HuH-7 (cell line): ENCODE results near the gene TPCN1.

ENCODE experiments used
- DNase-seq: peaks from one replicate; pipeline ENCODE4 v3.0.0; 2011; ENCODE audit warnings: low spot score

Gene TPCN1

DNA sequence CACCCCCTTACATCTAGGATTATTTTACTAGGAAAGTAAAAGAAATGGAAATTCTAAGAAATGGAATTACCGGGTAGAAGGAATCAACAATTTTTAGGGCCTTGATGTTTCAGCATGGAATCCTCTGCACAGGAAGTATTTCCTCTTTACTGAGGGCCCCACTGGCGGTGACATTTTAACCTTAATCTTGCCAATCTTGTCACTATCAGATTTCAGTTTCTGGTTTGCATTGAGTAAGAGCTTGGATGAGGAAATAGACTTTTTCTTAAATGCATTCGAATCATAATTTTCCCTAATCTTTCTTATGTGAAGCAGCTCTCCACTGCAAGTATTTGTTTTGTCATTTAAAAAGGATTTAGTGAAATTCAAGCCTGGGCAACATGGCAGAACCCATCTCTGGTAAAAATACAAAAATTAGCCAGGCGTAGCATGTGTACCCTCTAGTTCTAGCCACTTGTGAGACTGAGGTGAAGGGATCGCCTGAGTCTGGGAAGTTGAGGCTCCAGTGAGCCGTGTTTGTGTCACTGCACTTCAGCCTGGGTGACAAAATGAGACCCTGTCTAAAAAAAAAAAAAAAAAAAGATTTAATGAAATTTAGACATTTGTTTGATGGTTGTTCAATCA, 40.7 kb downstream of the TPCN1 start:
- DNase-seq = no peak

DNA sequence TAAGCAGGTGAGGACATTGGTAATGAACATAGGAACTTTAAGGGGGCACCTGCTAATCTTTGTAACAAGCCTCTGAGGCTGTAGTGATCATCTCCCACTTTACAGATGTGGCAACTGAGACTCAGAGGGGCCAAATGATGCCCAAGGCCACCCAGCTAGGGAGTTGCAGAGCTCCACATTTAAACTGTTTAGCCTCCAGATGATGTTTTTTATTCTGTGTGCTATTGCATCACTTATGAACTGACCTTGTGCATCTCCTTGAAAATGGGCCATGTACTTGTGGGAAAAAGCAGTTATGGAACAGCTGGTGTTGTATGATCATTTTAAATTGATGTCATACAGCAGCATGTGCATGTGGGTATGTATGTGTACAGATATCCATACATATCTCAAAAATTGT, 41.4 kb downstream of the TPCN1 start:
- DNase-seq = no peak

DNA sequence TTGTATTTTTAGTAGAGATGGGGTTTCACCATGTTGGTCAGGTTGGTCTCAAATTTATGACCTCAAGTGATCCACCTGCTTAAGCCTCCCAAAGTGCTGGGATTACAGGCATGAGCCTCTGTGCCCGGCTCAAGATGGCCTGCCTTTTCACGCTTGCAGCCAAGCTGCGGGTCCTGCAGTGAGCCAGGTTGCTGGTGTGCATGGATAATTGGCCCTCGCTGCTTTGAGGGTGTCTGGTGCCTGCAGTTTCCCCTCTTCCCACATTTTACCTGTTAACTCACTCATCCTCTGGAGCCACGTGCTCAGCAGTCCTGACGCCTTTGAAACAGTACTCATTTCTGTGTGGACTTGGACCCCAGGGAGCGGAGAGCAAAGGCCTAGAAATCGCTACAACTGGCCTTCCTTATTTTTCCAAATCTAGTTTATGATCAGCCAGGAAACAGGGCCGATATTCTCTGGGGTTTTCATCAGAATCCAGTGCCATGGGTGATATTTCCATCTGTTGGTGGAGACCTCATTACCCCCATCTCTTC, 42.2 kb downstream of the TPCN1 start:
- no peak for DNase-seq

DNA sequence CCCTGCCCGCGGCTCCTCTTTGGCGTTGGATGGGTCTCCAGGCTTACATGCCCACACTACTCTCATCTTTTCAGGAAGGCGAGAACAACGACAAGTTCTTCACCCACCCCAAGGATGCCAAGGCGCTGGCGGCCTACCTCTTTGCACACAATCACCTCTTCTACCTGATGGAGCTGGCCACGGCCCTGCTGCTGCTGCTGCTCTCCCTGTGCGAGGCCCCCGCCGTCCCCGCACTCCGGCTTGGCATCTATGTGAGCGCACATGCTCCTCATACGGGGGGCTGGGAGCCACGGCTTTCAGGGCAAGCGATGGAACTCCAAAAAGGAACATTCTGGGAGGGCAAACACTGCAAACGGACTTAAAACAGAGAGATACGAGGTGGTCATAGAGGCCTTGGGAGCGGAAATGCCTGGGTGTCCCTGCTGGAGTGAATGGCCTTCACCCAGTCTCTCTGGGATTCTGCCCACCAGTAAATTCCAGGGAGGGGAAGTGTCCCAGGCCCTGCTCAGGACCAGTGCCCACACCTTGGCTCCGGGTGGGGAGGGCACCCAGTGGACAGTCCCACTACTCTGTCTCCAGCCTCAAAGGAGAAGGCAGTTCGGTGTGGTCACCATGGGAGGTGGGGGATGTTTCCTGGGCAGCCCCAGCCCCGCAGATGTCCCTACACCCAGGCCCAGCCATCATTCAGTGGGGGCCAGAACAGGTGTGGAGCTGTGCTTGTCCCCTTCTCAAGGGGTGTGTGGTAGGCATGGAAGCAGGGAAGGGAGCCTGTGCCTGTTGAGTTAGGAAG, 45.0 kb downstream of the TPCN1 start:
- DNase-seq = no peak

DNA sequence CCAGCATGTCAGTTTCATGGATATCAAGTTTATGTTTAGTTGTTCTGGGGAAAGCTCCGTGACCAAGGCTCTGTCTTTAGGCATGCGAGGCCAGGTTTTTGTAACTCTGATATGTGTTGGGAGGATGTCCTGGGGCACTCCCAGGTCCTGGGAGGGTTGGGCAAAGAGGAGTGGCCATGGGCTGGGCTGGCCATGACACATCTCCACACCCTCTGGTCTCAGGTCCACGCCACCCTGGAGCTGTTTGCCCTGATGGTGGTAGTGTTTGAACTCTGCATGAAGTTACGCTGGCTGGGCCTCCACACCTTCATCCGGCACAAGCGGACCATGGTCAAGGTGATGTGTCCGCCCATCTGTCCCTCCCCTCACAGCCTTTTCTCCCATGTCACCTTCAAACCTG, 46.4 kb downstream of the TPCN1 start:
- no peak for DNase-seq

DNA sequence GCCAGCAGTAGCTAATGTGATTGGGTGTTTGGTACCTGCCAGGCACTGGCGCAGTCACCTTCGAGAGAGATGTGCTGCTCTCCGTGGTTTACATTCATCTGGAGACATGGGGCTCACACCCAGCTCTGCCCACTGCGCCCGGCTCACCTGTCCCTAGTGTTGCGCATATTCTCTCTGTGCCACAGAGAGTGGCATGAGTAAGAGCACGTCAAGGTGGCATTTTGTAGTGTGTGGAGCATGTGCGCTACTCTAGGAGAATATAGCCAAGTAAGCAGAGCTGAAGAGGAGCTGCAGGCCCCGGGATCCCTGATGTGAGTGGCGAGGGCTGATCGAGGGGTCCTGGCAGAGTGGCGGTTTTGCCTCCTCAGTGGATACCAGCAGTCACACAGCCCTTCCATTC, 46.9 kb downstream of the TPCN1 start:
- DNase-seq = no peak

DNA sequence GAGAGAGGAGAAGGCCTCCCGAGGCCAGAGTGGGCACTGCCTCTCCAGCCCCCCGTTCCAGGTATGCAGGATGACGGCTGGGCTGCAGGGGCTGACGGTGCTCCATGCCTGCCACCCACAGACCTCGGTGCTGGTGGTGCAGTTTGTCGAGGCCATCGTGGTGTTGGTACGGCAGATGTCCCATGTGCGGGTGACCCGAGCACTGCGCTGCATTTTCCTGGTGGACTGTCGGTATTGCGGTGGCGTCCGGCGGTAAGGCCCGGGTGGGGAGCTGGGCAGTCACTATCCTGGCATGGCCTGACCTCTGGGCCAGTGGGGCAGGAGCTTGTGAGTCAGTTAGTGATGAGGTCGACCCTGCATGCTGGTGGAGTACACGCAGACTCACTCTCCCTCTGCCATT, 47.4 kb downstream of the TPCN1 start:
- no peak for DNase-seq

DNA sequence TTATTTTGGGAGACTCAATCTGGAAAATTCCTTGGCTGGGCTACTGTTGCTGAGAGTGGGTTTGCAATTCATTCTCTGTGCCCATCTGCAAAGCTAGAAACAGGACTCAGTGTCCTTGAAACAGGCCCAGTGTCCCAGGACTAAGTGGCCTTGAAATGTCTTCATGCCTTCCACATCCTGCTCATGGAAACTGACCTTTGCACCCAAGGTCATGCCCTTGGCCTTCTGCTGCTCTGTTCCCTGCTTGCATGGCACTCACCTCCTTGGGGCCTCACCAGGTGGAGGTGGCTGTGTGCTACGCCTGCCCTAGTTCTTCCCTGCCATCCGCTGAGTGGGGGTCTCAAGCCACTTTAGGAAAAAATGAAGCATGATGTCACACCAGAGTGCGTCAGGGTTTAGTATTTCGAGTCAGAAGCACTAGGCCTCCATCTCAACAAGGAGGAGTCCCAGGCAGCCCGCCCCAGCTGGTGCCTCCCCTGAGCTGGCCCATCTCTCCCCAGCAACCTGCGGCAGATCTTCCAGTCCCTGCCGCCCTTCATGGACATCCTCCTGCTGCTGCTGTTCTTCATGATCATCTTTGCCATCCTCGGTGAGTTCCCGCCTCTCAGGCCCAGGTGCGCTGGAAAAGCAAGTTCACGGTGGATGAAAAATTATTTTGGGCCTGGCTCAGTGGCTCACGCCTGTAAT, 48.1 kb downstream of the TPCN1 start:
- no peak for DNase-seq

DNA sequence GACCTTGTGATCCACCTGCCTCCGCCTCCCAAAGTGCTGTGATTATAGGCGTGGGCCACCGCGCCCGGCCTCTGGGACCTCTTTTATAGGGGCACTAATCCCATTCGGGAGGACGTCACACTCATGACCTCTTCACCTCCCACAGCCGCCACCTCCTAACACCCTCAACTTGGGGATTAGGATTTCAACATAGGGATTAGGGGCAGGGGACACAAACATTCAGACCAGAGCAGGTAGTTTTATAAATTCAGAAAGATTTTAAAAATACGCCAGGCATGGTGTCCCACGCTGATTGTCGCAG, 49.4 kb downstream of the TPCN1 start:
- no peak for DNase-seq

DNA sequence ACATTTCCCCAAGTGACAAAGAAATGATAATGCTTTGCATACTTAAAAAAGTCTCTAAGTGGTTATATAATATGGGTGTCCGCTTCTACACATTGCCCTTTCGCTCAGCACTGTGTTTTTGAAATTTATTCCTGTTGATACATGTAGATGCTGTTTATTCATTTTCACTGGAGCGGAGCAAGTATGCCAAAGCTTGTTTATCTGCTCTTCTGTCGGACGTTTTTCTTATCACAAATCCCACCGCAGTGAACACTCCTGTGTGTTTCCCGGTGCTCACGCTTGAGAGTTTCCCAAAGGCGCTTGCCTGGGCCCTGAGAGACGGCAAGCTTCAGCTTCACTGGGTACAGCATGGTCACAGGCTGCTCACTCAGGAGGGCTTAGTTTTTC, 50.2 kb downstream of the TPCN1 start:
- no peak for DNase-seq

DNA sequence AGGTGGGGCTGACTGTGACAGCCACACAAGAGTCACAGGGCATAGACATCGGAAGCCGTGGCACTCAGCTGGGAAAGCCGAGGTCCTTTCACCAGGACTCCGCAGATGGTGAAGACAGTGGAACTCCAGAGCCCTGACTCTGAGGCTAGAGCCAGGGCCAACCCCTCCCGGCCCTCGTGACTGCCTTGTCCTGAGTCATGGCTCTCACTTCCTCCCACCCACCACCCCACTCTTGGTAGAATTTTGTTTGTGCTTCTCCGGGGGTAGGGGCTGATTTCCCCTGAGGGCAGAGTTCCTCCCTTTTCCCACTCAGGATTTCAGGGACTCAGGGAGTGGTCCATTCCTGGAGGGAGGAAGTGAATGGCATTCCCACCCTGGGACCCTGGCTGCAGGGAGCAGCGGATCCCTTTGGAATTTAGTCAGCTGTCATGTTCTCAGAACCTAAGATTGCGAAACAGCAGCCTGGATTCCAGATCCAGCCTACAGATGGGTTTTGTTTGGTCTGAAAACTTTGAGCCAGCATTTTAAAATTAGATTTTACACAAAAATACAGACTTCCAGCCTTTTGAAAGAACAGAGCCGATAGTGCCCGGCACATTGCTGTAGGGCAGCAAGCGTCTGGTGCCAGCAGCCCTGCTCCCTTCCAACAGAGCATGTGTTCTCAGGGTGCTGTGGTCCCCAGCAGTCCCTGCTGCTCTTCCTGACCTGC, 50.7 kb downstream of the TPCN1 start:
- peak; percentile 56 for DNase-seq

DNA sequence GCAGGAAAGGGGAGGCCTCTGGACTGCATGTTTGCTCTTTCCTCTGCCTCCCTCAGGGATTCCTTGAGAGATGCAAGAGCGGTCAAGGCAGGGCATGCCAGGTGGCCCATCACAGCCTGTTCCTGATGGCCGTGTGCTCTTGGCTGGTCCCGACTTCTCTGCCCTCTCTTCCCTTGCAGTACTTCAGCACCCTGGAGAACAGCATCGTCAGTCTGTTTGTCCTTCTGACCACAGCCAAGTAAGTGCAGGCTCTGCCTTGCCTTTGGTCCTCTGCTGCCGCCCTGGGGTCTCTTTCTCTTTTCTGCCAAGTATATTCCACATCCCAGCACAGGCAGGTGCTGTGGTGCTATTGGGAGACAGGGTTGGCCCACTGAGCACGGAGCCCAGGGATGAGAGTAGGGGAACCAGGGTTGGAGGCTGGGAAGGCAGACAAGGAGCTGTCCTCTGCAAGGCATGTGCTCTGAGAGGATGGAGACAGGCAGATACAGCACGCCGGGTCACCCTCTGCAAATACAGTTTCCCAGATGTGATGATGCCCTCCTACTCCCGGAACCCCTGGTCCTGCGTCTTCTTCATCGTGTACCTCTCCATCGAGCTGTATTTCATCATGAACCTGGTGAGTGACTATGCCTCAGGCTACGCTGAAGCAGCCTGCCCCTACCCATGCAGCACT, 51.9 kb downstream of the TPCN1 start:
- no peak for DNase-seq

DNA sequence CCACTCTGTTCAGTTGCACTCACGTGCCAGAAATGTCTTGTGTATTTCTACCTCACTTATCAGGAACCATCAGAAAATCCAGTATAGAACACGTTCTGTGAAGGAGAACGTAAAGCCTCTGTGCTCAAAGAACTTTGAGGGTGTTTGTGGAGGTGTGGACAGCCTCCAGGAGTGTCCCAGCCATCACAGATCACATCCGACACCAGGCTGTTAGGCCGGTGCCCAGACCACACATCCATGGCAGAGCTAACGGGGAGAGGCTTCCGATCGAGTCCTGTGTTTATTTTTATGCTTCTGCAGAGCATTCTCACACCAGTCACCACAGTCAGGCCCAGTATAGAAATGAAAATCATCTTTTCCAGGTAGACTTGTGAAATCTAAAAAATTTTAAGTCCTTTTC, 53.6 kb downstream of the TPCN1 start:
- no peak for DNase-seq

DNA sequence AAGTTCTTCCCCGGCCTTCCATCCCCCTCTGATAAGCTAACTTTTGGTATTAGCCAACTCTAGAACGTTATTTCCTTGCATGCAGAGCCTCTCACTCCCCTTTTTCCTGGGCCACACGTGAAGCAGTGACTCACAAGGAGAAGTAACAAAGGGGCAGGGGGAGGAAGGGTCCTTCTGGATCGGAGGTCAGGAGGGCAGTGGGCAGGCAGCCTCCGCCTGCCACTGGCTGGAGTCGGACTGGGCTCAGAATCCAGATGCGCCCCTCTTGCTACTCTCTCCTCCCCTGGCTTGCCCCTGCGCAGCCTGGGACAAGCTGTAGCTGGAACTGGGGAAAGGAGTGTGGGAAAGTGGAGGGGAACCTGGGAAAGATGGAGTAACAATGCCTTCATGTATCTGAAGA, 55.0 kb downstream of the TPCN1 start:
- DNase-seq = no peak

DNA sequence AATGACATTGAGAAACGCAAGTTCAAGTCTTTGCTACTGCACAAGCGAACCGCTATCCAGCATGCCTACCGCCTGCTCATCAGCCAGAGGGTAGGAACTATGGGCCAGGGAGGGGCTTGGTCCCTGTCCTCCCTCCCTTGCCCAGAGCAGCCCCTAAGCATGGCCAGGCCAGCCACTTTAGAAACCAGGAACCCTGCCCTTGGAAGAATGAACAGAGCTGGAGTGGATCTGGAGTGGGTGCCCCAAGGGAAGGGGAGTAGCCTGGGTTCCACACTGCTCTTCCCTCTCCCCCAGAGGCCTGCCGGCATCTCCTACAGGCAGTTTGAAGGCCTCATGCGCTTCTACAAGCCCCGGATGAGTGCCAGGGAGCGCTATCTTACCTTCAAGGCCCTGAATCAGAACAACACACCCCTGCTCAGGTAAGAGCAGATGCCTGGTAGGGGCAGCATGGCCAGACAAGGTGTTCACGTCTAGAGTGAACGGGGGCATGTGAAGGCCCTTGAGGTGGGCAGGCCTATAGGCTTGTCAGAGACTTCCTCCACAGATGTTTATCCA, 55.8 kb downstream of the TPCN1 start:
- DNase-seq = no peak

DNA sequence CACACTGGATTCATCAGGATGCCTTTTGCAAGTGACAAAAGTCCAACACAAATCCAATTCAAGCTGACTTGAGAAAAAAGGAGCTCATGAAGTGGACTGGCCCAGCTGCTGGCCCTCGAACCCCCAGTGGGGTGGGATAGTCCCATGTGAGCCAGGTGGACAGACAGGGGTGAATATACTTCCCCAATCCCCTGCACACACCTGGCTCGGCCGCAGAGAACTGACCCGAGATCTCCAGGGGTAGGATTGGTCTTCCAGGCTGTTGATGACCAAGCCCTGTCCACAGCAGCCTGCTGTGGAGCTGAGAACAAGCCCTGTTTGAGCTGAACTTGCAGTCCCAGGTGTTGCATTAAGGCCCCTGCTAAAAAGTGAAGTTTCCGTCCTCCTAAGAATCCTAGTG, 56.2 kb downstream of the TPCN1 start:
- no peak for DNase-seq

DNA sequence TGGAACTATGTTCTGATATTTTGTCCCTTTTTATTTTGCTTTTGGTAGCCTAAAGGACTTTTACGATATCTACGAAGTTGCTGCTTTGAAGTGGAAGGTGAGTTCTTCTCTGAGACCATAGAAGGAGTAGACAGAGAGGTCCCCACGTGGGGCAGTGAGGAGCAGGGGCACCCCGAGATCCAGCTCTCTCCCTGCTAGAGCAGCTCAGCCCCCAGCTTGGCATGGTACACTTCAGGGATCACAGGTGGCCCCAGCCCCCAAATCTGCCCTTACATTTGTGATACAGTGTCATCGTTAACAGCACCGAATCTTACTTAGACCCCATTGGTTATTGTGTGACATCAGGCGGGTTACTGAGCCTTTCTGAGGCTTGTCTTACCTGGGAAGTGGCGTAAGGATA, 56.9 kb downstream of the TPCN1 start:
- DNase-seq = no peak

DNA sequence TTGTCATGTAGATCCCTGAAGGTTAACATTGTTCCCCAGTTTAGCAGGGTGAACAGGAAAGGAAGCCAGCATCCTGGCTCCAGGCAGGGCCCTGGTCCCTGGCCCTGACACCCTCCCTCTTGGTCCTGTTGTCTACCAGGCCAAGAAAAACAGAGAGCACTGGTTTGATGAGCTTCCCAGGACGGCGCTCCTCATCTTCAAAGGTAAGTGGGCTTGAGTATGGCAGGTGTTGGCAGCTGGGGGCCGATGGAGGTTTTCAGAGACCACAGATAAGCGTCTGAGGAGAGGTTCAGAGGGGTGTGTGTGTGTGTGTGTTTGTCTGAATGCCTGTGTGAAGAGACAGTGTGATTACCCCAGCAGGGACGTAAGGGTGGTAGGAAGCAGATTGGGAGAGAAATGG, 57.4 kb downstream of the TPCN1 start:
- no peak for DNase-seq

DNA sequence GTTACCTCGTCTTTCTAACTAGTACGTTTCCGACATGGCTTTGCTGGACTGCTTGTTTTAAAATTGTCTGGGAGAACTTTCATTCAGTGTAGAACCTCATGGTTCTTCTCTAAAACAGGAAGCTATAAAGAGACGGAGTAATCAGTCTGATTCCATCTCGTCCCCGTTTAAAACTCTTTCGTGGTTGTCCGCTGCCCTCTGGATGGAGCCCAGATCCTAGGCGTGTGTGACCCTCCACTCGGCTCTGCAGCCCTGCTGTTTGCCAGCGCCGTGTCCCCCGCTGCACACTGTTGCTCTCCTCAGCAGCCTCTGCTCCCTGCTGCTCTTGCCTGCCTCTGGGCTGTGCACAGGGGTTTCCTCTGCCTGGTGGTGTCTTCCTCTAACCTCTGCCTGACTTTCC, 63.5 kb downstream of the TPCN1 start:
- no peak for DNase-seq

DNA sequence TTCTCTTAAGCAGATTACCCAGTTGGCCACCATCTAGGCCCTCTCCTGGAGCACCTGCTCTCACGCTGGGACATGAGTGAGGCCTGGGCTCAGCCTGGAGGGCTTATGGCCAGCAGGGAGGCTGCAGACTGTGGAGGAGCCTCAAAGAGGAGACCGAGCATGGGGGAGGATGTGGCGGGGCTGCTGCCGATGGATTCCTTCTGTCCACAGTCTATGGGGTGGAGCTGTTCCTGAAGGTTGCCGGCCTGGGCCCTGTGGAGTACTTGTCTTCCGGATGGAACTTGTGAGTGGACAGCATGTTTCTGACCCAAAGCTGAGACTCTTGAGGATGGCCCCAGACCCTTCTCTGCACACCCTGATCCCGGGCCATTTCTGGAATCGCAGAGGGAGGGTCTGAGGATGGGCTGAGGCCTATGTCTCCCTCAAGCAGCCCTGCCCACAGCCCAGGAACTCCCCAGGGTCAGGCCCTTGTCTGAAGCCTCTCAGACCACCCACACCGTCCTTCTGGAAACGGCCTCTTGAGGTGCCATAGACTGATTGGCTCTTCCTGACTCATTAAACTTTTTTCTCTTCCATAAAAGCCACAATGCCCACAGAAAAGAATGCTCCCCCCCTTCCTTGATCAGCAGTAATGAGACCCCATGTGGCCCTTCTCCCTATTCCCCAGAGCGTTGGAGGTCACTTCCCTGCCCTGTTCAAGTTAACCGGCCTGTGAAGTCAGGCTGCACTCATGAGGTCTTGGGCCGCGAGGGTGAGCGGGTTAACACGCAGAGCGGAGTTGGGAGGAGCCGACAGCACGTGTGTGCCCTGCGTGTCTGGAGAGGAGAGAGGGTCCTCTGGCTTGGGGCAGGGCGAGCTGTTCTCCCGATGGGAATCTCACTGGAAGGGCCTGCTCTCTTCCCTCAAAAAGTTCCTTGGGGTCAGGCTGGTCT, 64.7 kb downstream of the TPCN1 start:
- no peak for DNase-seq

DNA sequence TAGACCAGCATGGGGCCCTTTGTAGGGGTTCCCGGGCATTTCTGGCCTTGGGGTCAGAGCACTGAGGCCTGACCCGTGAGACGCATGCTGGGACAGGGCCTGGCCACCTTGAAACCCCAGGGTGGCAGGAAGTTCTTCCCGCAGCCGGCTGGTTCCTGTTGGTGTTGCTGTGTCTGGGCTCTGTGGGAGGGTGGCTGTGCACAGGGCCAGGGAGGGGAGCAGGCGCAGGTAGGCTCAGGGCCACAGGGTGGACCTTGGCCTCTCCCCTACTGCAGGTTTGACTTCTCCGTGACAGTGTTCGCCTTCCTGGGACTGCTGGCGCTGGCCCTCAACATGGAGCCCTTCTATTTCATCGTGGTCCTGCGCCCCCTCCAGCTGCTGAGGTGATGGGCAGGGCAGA, 65.4 kb downstream of the TPCN1 start:
- no peak for DNase-seq
